ENCODE data around the gene FIBP.

GRCh38 chr11:65879617-65880016 lies 8.7 kb downstream of the FIBP start, which contains the start of gene CTSW:
- no peak for TF ChIP-seq CTCF (IDR thresholded peaks at IDR 0.05)
- no peak for TF ChIP-seq EP300 (IDR thresholded peaks at IDR 0.05; ENCODE audit: low read depth)
- no peak for TF ChIP-seq POLR2A (IDR thresholded peaks at IDR 0.05)
